Measurements from ENCODE around the gene RIMOC1.

Gene RIMOC1

GRCh38 chr5:41883243-41883642 is 20.9 kb upstream of the RIMOC1 start:
- H3K4me2 ChIP-seq (ENCODE audit: low read length) = no peak overlapping the region
- no peak overlapping the region for H3K4me3 ChIP-seq (ENCODE audit: low read depth, low read length, poor library complexity, severe bottlenecking)
- TF ChIP-seq EZH2 (IDR thresholded peaks at IDR 0.05; ENCODE audit: borderline replicate concordance, low read length) (no peak), CTCF (IDR thresholded peaks at IDR 0.05; ENCODE audit: low read length) (no peak)
- no peaks in the 10 kb centered on the region for H4K20me1 ChIP-seq (ENCODE audit: insufficient read depth, low read length)
- no peak overlapping the region for H3K27ac ChIP-seq (ENCODE audit: low read depth, low read length, poor library complexity, severe bottlenecking)
- no peaks in the 10 kb centered on the region for H3K36me3 ChIP-seq (ENCODE audit: insufficient read depth, low read length)
- no peak overlapping the region for H2AFZ ChIP-seq (ENCODE audit: low read length)
- H3K79me2 ChIP-seq (ENCODE audit: insufficient read depth, low read length) = no peaks in the 10 kb centered on the region
- no peak overlapping the region for H3K9ac ChIP-seq (ENCODE audit: low read length)
- peaks cover 2% of the 10 kb centered on the region; the same call in 1 of the 2 replicates for H3K9me3 ChIP-seq (ENCODE audit: low read length)
- no peaks in the 10 kb centered on the region for H3F3A ChIP-seq (ENCODE audit: insufficient read depth, low read length)
- H3K27me3 ChIP-seq (ENCODE audit: insufficient read depth, low read length) = 0 out of 2 replicates have a peak, but pooled peaks cover 3% of the 10 kb centered on the region
- H3K4me1 ChIP-seq (ENCODE audit: insufficient read depth, low read length, severe bottlenecking) = no peaks in the 10 kb centered on the region
- no peaks in the 10 kb centered on the region for H3K9me2 ChIP-seq (ENCODE audit: low read depth, low read length)

- Histone ChIP-seq H3K27ac (ENCODE audit: low read depth, low read length, poor library complexity, severe bottlenecking) (no peak overlapping the region), H3K27me3 (ENCODE audit: insufficient read depth, low read length) (0 out of 2 replicates have a peak, but pooled peaks cover 3% of the 10 kb centered on the region), H3F3A (ENCODE audit: insufficient read depth, low read length) (no peaks in the 10 kb centered on the region), H3K36me3 (ENCODE audit: insufficient read depth, low read length) (no peaks in the 10 kb centered on the region), H4K20me1 (ENCODE audit: insufficient read depth, low read length) (no peaks in the 10 kb centered on the region), H3K4me3 (ENCODE audit: low read depth, low read length, poor library complexity, severe bottlenecking) (no peak overlapping the region), H3K9me3 (ENCODE audit: low read length) (peaks cover 2% of the 10 kb centered on the region; the same call in 1 of the 2 replicates), H3K4me2 (ENCODE audit: low read length) (no peak overlapping the region), H3K9ac (ENCODE audit: low read length) (no peak overlapping the region), H2AFZ (ENCODE audit: low read length) (no peak overlapping the region), H3K4me1 (ENCODE audit: insufficient read depth, low read length, severe bottlenecking) (no peaks in the 10 kb centered on the region), H3K9me2 (ENCODE audit: low read depth, low read length) (no peaks in the 10 kb centered on the region), H3K79me2 (ENCODE audit: insufficient read depth, low read length) (no peaks in the 10 kb centered on the region)
- no peak for TF ChIP-seq EZH2 (IDR thresholded peaks at IDR 0.05; ENCODE audit: borderline replicate concordance, low read length)
- TF ChIP-seq CTCF (IDR thresholded peaks at IDR 0.05; ENCODE audit: low read length) = no peak
Observed at GRCh38 chr5:41883936-41884335, 20.2 kb upstream of the RIMOC1 start.

- H3K9me3 ChIP-seq (ENCODE audit: low read length) = peaks cover 2% of the 10 kb centered on the region; the same call in 1 of the 2 replicates
- H3K27me3 ChIP-seq (ENCODE audit: insufficient read depth, low read length) = 0 out of 2 replicates have a peak, but pooled peaks cover 3% of the 10 kb centered on the region
- H3K9me2 ChIP-seq (ENCODE audit: low read depth, low read length) = no peaks in the 10 kb centered on the region
- no peak overlapping the region for H3K4me2 ChIP-seq (ENCODE audit: low read length)
- H3K27ac ChIP-seq (ENCODE audit: low read depth, low read length, poor library complexity, severe bottlenecking) = no peak overlapping the region
- no peaks in the 10 kb centered on the region for H3K36me3 ChIP-seq (ENCODE audit: insufficient read depth, low read length)
- TF ChIP-seq CTCF (IDR thresholded peaks at IDR 0.05; ENCODE audit: low read length) (no peak), EZH2 (IDR thresholded peaks at IDR 0.05; ENCODE audit: borderline replicate concordance, low read length) (no peak)
- no peaks in the 10 kb centered on the region for H3K79me2 ChIP-seq (ENCODE audit: insufficient read depth, low read length)
- H3K9ac ChIP-seq (ENCODE audit: low read length) = no peak overlapping the region
- H2AFZ ChIP-seq (ENCODE audit: low read length) = no peak overlapping the region
- no peaks in the 10 kb centered on the region for H3F3A ChIP-seq (ENCODE audit: insufficient read depth, low read length)
- no peak overlapping the region for H3K4me3 ChIP-seq (ENCODE audit: low read depth, low read length, poor library complexity, severe bottlenecking)
- H3K4me1 ChIP-seq (ENCODE audit: insufficient read depth, low read length, severe bottlenecking) = no peaks in the 10 kb centered on the region
- no peaks in the 10 kb centered on the region for H4K20me1 ChIP-seq (ENCODE audit: insufficient read depth, low read length)
Observed at GRCh38 chr5:41885286-41885685, 18.9 kb upstream of the RIMOC1 start.

Data from OCI-LY1 (cell line).